HL-60/S4 treated with retinoic acid at 250 ng/mL for 4 days and 3 days (cell line): Measurements from ENCODE around the gene RINL.
"Not testable (repeated sequence)": the region's sequence is repeated elsewhere in the genome, so short reads cannot be mapped to it uniquely, and the experiment has no call there.

Experiments used
- in situ Hi-C: fragments of 300-500 bp; cut with MboI; formaldehyde crosslinking; loops from 2 replicates; pipeline ENCODE4 v1.7.0; 2022; ENCODE audit warnings: low sequenced_read_pairs

RINL gene

DNA sequence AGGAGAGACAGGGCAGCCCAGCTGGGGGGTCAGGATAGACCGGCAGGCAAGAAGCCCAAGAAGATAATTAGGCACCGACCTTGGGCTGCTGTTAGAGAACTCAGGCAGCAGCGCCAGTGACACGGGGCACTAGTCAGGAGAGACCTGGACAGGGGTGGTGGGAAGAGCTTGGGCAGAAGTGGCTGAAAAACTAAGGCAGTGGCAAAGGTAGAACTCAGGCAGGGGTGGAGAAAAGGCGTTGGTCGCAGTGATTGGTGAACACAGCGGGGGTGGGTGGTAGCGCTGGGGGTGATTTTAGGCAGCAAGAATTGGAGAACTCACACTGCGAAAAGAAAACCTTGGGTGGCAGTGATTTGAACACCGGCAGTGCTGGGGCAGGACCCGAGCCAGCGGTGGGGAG, 29.6 kb upstream of the RINL start:
- in situ Hi-C loops = loop anchor here (25.0 kb wide), 1 partner anchor 495 kb away; the partner anchor contains the start of gene FAM98C

GRCh38 chr19:38907227-38907626, 29.2 kb upstream of the RINL start:
- in situ Hi-C loops = loop anchor here (25.0 kb wide), 1 partner anchor 495 kb away; the partner anchor contains the start of gene FAM98C

- in situ Hi-C loops = loop anchor here (25.0 kb wide), 1 partner anchor 493 kb away; the partner anchor contains the start of gene FAM98C
Measured at GRCh38 chr19:38905620-38906019, 27.5 kb upstream of the RINL start.

- in situ Hi-C loops = loop anchor here (25.0 kb wide), 1 partner anchor 493 kb away; the partner anchor contains the start of gene FAM98C
Measured at GRCh38 chr19:38904581-38905539, 26.8 kb upstream of the RINL start.

DNA sequence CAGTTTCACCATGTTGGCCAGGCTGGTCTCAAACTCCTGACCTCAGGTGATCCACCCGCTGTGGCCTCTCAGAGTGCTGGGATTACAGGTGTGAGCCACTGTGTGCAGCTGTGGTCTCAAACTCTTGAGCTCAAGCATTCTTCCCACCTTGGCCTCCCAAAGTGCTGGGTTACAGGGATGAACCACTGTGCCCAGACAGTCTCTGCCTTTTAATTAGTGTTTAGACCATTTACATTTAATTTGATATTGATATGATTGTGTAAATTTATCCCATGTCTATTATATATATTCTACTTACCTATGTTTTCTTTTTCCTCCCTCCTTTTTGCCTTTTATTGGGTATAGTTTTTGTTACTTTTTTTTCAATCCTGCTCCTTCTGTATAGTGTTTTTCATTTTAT, 23.6 kb upstream of the RINL start:
- in situ Hi-C loops = loop anchor here (25.0 kb wide), 1 partner anchor 489 kb away; the partner anchor contains the start of gene FAM98C

- in situ Hi-C loops = loop anchor here (25.0 kb wide), 1 partner anchor 488 kb away; the partner anchor contains the start of gene FAM98C
Measured at GRCh38 chr19:38900743-38901190, 22.7 kb upstream of the RINL start.

- in situ Hi-C loops = loop anchor here (25.0 kb wide), 1 partner anchor 488 kb away; the partner anchor contains the start of gene FAM98C
Measured at GRCh38 chr19:38900202-38900629, 22.1 kb upstream of the RINL start.

- in situ Hi-C loops = loop anchor here (25.0 kb wide), 1 partner anchor 487 kb away; the partner anchor contains the start of gene FAM98C
Measured at GRCh38 chr19:38899447-38900201, 21.5 kb upstream of the RINL start, which contains the start of the genes NFKBIB and SIRT2. Gene NFKBIB, plus strand, starts transcription at chr19:38899969. Its CDS starts 64 bp downstream, at chr19:38900033. Gene SIRT2, minus strand, starts transcription at chr19:38899618. Its CDS starts 97 bp downstream, at chr19:38899521.

DNA sequence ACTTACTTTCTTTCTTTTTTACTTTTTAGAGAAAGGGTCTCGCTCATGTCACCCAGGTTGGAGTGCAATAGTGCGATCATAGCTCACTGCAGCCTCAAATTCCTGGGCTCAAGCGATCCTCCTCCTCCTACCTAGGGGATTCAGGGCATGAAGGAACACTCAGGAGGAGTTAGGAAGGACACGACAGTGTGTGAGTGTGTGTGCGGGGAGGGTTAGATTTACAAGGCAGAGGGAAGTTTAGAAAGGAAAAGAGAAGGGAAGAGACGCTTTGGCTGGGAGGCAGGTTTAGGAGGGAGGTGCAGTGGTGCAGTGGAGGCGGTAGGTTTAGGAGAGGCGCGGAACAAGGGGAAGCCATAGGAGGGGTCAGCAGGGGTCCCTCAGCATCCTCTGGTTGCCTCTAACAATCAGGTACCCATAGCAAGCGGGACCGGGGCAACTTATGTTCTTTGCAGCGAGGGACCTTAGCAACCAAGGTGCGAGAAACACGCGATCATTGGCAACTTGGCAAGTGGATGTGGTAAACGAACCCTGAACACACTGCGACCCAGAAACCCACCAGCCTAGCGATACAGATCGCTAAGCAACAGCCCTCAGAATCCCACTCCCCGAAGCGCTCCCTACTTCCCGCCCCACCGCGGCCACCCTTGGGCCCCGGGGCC, 20.8 kb upstream of the RINL start:
- in situ Hi-C loops = no loop called here

DNA sequence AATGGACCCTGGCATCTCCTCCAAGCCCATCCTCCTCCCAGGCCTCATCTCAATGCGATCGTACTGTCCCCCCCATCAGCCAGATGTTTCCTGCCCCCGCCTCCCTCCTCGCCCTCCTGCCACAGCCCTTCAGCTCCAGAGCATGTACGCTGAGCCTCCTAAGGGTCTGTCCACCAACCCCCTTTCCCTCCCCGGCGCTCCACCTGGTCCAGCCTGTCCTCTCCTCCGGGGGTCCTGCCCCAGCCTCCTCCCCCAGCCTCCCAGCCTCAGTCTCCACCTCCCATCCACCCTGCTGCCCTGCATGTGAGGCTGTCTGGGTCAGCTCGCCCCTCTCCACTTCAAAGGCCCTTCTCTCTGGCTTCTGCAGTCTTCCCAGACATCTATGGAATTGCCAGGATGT, 16.9 kb upstream of the RINL start:
- in situ Hi-C loops = no loop called here

- in situ Hi-C loops = no loop called here
Measured at GRCh38 chr19:38893341-38893771, 15.3 kb upstream of the RINL start.

DNA sequence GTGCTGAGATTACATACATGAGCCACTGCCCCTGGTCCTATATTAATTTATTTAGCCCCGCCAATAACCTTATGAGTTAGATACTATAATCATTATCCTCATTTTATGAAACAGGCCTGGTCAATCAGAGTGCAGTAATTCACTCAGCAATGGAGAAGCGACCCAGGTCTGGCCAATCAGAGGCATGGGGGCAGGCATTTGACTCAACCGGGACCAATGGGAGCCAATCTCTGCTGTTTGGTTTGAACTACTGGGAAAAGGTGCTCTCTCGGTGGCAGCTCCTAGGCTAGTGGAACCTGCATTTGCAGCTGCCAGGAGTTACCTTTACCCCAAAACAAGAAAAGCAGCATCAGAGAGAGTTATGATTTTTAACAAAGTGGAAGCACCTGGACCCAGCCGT, 14.8 kb upstream of the RINL start:
- in situ Hi-C loops = no loop called here

GRCh38 chr19:38891771-38892170, 13.7 kb upstream of the RINL start:
- in situ Hi-C loops = no loop called here

- in situ Hi-C loops = no loop called here
Measured at GRCh38 chr19:38890686-38891085, 12.6 kb upstream of the RINL start.

DNA sequence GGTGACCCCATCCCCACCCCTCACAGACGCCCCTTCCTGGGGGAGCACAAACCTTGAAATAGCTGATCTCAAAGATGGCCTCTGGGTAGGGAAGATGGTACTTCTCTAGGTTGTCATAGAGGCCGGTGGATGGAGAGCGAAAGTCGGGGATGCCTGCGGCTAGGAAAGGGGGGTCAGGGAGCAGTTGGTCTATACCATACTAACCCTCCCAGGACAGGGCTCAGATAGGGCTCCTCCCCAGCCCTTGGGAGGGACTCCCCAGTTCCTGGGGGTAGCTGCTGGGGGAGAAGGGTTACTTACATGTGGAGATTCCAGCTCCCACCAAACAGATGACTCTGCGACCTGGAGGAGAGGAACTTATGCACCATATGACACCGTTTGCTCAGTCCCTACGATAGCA, 11.7 kb upstream of the RINL start:
- in situ Hi-C loops = no loop called here

DNA sequence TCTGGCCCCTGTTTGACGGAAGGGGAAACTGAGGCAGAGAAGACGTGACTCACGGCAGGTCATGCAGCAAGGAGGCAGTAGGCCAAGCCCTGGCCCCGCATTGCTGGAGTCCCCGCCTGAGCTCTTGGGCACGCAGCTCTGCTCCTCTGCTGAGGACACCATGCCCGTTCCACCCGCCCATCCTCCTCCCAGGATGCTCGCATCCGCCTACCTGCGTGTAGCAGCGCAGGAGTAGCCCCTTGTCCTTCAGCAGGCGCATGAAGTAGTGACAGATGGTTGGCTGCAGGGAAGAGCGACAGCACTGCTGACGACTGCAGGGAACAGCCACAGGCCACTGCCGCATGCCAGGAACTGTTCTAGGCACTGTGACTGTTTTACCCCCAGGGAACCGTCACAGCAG, 10.8 kb upstream of the RINL start:
- in situ Hi-C loops = no loop called here

DNA sequence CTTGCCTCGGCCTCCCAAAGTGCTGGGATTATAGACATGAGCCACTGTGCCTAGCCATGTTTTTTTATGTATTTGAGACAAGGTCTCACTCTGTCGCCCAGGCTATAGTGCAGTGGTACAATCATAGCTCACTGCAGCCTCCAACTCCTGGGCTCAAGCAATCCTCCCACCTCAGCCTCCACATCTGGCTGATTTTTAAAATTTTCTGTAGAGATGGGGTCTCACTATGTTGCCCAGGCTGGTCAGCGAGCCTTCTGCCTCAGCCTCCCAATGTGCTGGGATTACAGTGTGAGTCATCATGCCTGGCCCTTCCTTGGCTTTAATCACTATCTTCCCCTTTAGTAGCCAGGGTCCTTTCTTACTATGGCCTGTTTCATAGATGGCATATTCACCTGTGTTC, 6.6 kb upstream of the RINL start:
- in situ Hi-C loops = not testable (repeated sequence)

DNA sequence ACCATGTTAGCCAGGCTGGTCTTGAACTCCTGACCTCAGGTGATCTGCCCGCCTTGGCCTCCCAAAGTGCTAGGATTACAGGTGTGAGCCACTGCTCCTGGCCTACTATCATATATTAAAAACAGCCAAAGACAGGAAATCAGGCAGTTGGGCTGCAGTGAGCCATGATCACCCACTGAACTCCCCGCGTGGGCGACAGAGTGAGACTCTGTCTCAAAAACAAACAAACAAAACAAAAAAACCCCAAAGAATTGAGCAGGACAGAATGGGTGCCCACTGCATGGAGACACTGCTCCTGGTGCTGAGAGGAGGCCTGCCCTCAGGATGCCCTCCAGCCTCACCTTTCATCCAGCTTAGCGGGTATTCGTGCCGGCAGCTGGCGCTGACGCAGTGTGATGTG, 5.2 kb upstream of the RINL start:
- in situ Hi-C loops = no loop called here

DNA sequence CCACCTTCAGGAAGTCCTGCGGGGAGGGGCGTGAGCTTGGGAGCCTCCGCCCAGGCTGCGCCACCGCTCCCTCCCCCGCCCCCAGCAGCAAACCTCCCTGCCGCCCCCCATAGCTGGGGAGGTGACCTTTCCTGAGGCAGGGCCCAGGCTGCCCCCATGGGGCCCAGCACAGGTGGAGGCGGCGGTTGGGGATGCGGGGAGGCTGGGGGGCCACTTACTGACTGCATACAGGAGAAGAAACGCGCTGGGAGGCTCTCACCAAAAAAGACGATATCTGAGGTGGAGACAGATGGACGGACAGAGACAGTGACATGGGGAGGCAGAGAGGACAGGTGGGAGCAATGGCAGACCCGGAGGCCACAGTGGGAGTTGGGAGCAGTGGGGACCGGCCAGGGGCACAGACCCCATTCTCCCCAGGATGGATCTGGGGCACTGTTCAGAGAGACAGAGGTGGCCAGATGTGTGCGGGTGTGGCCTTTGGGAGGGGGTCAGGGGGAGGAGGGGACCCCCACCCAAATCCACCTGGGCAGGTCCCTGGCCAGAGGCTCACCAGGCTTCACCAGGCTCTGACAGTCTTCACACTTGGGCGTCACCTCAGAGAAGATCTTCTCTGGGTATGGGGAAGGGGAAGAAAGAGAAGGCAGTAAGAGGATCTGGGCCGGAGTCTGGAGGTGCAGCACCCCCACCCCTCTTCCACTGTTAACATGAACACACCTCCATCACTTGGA, 3.0 kb upstream of the RINL start:
- in situ Hi-C loops = no loop called here
